ENCODE results near the gene BEND6.
A peak's percentile ranks its signal among the peaks of the same experiment; 100 is the strongest.

DNA sequence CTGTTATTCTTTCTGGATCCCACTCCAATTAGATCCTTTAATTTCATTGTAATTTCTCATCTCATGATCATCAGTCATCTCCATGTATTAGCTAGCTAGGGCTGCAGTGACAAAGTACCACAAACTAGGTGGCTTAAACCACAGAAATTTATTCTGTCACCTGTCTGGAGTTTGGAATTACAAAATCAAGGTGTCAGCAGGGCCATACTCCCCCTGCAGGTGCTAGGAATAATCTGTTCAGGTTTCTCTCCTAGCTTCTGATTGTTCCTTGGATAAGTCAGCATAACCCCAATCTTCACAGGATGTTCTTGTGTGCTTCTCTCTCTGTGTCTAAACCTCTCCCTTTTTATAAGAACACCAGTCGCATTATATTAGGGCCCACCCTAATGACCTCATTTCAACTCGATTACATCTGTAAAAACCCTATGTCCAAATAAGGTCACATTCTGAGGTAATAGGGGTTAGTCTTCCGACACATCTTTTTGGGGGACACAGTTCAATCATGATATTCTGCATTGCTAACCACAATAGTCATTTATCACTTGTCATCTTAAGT, 40.5 kb downstream of the BEND6 start:
- TF ChIP-seq CTCF (conservative IDR thresholded peaks at IDR 0.05): peak; percentile 59
- TF ChIP-seq ZFX (IDR thresholded peaks at IDR 0.05): no peak

Data from C4-2B (cell line).